SK-N-SH (cell line): ENCODE measurements around the gene NANS. TPM values are rescaled to one million over a fixed set of nuclear protein-coding genes. Genes with fewer than 3 reads are reported as not detected.

Experiments
- CTCF ChIA-PET: fragments of 300-600, 350-600 bp; formaldehyde crosslinking; extraction: SDS; loops from one replicate; lab custom pipeline; 2021; lab: Yijun Ruan, JAX
- POLR2A ChIA-PET: fragments of 350-600 bp; sonication (Branson Sonifier 250); formaldehyde crosslinking; extraction: SDS; loops from one replicate; lab custom pipeline; 2020; ENCODE audit warnings: antibody characterized with exemption, inconsistent platforms; lab: Yijun Ruan, JAX
- DNase-seq: peaks from one replicate; pipeline ENCODE4 v3.0.0; 2012
- H2AFZ ChIP-seq: fragments of 200-600 bp; sonication (generic); 2 replicates; pipeline ENCODE4 v1.8.1; 2016; ENCODE audit warnings: antibody characterized with exemption, mild to moderate bottlenecking, low read depth
- H3F3A ChIP-seq: fragments of 200-600 bp; sonication (generic); replicated peaks from 2 replicates; pipeline ENCODE3; 2016; ENCODE audit warnings: antibody characterized with exemption, mild to moderate bottlenecking; ENCODE audit not compliant: insufficient read depth
- H3K27ac ChIP-seq, 2 experiments: fragments of 200-500 bp in 1 of 2; fragments of 200-600 bp in 1 of 2; sonication (Bioruptor generic) in 1 of 2; sonication (generic), shearing (Covaris generic) in 1 of 2; 2 replicates each; pipeline versions ENCODE4 v1.5.1 to v1.6.1; 2014 to 2016; ENCODE audit warnings: low read depth in 2 of 2, inconsistent platforms in 1 of 2, low read length in 1 of 2, mild to moderate bottlenecking in 1 of 2, mixed read lengths in 1 of 2
- H3K27me3 ChIP-seq: fragments of 200-600 bp; sonication (generic), shearing (Covaris generic); 2 replicates; pipeline ENCODE4 v1.6.1; 2016; ENCODE audit warnings: mixed run types; ENCODE audit not compliant: insufficient read depth
- H3K36me3 ChIP-seq, 2 experiments: fragments of 200-500 bp in 1 of 2; fragments of 200-600 bp in 1 of 2; sonication (Bioruptor generic) in 1 of 2; sonication (generic) in 1 of 2; replicated peaks in 1 of 2; 2 replicates each; pipeline versions ENCODE3 to v1.5.1; 2014 to 2016; ENCODE audit warnings: low read length in 1 of 2, mild to moderate bottlenecking in 1 of 2; ENCODE audit not compliant: insufficient read depth in 2 of 2, control insufficient read depth in 1 of 2
- H3K4me1 ChIP-seq, 2 experiments: fragments of 200-500 bp in 1 of 2; fragments of 200-600 bp in 1 of 2; sonication (Bioruptor generic) in 1 of 2; sonication (generic), shearing (Covaris generic) in 1 of 2; 2 replicates each; pipeline versions ENCODE4 v1.5.1 to v1.6.1; 2014 to 2016; ENCODE audit warnings: low read depth in 1 of 2, low read length in 1 of 2, mixed run types in 1 of 2; ENCODE audit not compliant: insufficient read depth in 2 of 2, control insufficient read depth in 1 of 2
- H3K4me2 ChIP-seq: fragments of 200-600 bp; sonication (generic), shearing (Covaris generic); 2 replicates; pipeline ENCODE4 v1.6.1; 2017; ENCODE audit warnings: mixed run types
- H3K4me3 ChIP-seq, 2 experiments: fragments of 200-500 bp in 1 of 2; fragments of 200-600 bp in 1 of 2; sonication (Bioruptor generic) in 1 of 2; sonication (generic), shearing (Covaris generic) in 1 of 2; 2 replicates each; pipeline versions ENCODE4 v1.5.1 to v1.8.1; 2014 to 2016; ENCODE audit warnings: low read depth in 2 of 2, inconsistent platforms in 1 of 2, low read length in 1 of 2, mild to moderate bottlenecking in 1 of 2, mixed read lengths in 1 of 2, moderate library complexity in 1 of 2
- H3K79me2 ChIP-seq: fragments of 200-600 bp; sonication (generic); 2 replicates; pipeline ENCODE4 v1.8.1; 2017; ENCODE audit warnings: mild to moderate bottlenecking; ENCODE audit not compliant: insufficient read depth
- H3K9ac ChIP-seq: fragments of 200-600 bp; sonication (generic); 2 replicates; pipeline ENCODE4 v1.6.1; 2017; ENCODE audit warnings: mixed run types
- H3K9me2 ChIP-seq: fragments of 200-600 bp; sonication (generic); 2 replicates; pipeline ENCODE4 v1.6.1; 2017; ENCODE audit warnings: mixed run types
- H3K9me3 ChIP-seq: fragments of 200-600 bp; sonication (generic); 2 replicates; pipeline ENCODE4 v1.6.1; 2017; ENCODE audit warnings: mixed run types, mild to moderate bottlenecking, moderate library complexity
- H4K20me1 ChIP-seq: fragments of 200-600 bp; sonication (generic); 2 replicates; pipeline ENCODE4 v1.6.1; 2017; ENCODE audit warnings: mild to moderate bottlenecking, mixed run types; ENCODE audit not compliant: insufficient read depth
- CTCF ChIP-seq: fragments of 200-600 bp; sonication (generic); IDR thresholded peaks from 2 replicates; pipeline ENCODE4 v1.6.1; 2017; ENCODE audit warnings: antibody characterized with exemption, mild to moderate bottlenecking, moderate library complexity
- ELF1 ChIP-seq: IDR thresholded peaks from 2 replicates; pipeline ENCODE4 v1.4.0; 2012
- EP300 ChIP-seq, 2 experiments: IDR thresholded peaks; 2 replicates each; pipeline versions ENCODE4 v1.4.0 to v1.6.1; 2012; ENCODE audit warnings: borderline replicate concordance in 1 of 2, low read depth in 1 of 2, low read length in 1 of 2
- EZH2phosphoT487 ChIP-seq: fragments of 200-600 bp; sonication (generic); IDR thresholded peaks from 2 replicates; pipeline ENCODE4 v1.6.1; 2017; ENCODE audit warnings: low read depth, mixed run types, mild to moderate bottlenecking, antibody characterized with exemption, moderate library complexity, borderline replicate concordance
- FOXJ3 ChIP-seq: sonication (generic); formaldehyde crosslinking; IDR thresholded peaks from 2 replicates; pipeline ENCODE4 v1.5.1; 2020; ENCODE audit warnings: mild to moderate bottlenecking, missing genetic modification reagents
- FOXM1 ChIP-seq: IDR thresholded peaks from 2 replicates; pipeline ENCODE4 v1.4.0; 2012; ENCODE audit warnings: low read depth, mild to moderate bottlenecking
- MEF2A ChIP-seq: IDR thresholded peaks from 2 replicates; pipeline ENCODE4 v1.4.0; 2012; ENCODE audit warnings: low read depth, borderline replicate concordance
- MXI1 ChIP-seq: IDR thresholded peaks from 2 replicates; pipeline ENCODE4 v1.6.1; 2012; ENCODE audit warnings: mild to moderate bottlenecking, low read depth, low read length, improper control_type of control experiment
- NFIC ChIP-seq: IDR thresholded peaks from 2 replicates; pipeline ENCODE4 v1.4.0; 2012; ENCODE audit warnings: borderline replicate concordance
- NRF1 ChIP-seq: IDR thresholded peaks from 2 replicates; pipeline ENCODE4 v1.6.1; 2012; ENCODE audit warnings: low read depth, mild to moderate bottlenecking, low read length
- RAD21 ChIP-seq: IDR thresholded peaks from 2 replicates; pipeline ENCODE4 v1.6.1; 2012; ENCODE audit warnings: mild to moderate bottlenecking, low read length
- REST ChIP-seq: IDR thresholded peaks from 2 replicates; pipeline ENCODE4 v1.6.1; 2012; ENCODE audit warnings: mild to moderate bottlenecking, low read depth, low read length, moderate library complexity
- RXRA ChIP-seq: IDR thresholded peaks from 2 replicates; pipeline ENCODE4 v1.4.0; 2012; ENCODE audit warnings: low read depth, mild to moderate bottlenecking, borderline replicate concordance
- SMC3 ChIP-seq: IDR thresholded peaks from 2 replicates; pipeline ENCODE4 v1.6.1; 2012; ENCODE audit warnings: low read depth, low read length, improper control_type of control experiment
- TAF1 ChIP-seq: IDR thresholded peaks from 2 replicates; pipeline ENCODE4 v1.6.1; 2012; ENCODE audit warnings: low read depth, mild to moderate bottlenecking, low read length, moderate library complexity, borderline replicate concordance
- YY1 ChIP-seq: IDR thresholded peaks from 2 replicates; pipeline ENCODE4 v1.4.0; 2012; ENCODE audit warnings: low read depth, mild to moderate bottlenecking
- WGBS: methylation state at CpG from one replicate; pipeline ENCODE4 v1.1.6; 2017; ENCODE audit warnings: low lambda C conversion rate; 5-methylcytosine and 5-hydroxymethylcytosine counted together
- polyA plus RNA-seq, 3 experiments: library from polyadenylated mRNA; depleted of rRNA; stranded (reverse); fragments of >200 nt; gene quantifications; 2 replicates each; pipeline ENCODE4 v1.2.3, GENCODE V29; 2012
- TF ChIP-seq, protein P1 (sequence below): IDR thresholded peaks from 2 replicates; pipeline ENCODE4 v1.4.0; 2012; ENCODE audit warnings: low read depth, borderline replicate concordance
- TF ChIP-seq, protein P2 (sequence below): fragments of 150-350 bp; IDR thresholded peaks from 2 replicates; pipeline ENCODE4 v1.6.1; 2016; ENCODE audit warnings: mild to moderate bottlenecking, low read depth, low read length
- TF ChIP-seq, protein P3 (sequence below): fragments of 150-350 bp; IDR thresholded peaks from 2 replicates; pipeline ENCODE4 v1.6.1; 2017; ENCODE audit warnings: antibody characterized with exemption, low read length, low read depth, borderline replicate concordance
- TF ChIP-seq, protein P4 (sequence below): IDR thresholded peaks from 2 replicates; pipeline ENCODE4 v1.4.0; 2012; ENCODE audit warnings: low read depth

The NANS gene
- polyA plus RNA-seq, 1 of the 3 experiments (the other 2 are of a cell fraction), result 61.3 TPM

- POLR2A ChIA-PET, result no interaction called here
- Histone ChIP-seq H2AFZ (no peak overlapping the region), H3K4me1 (no peaks in the 10 kb centered on the region; a peak in 1 of 4 replicates), H3K27me3 (no peaks in the 10 kb centered on the region), H4K20me1 (peaks cover 2% of the 10 kb centered on the region; the same call in 1 of the 2 replicates), H3K9ac (no peak overlapping the region), H3K4me2 (no peak overlapping the region), H3K9me2 (no peaks in the 10 kb centered on the region), H3K27ac (no peak overlapping the region), H3K79me2 (peaks cover 35% of the 10 kb centered on the region), H3K4me3 (no peak overlapping the region), H3F3A (peaks cover 12% of the 10 kb centered on the region), H3K36me3 (peaks cover 69 to 85% of the 10 kb centered on the region in 2 experiments), H3K9me3 (no peaks in the 10 kb centered on the region)
- 97% methylated on average over 3 of the region's 3 CpGs for WGBS
- DNase-seq, result no peak
- CTCF ChIA-PET, result interaction anchor here (0.7 to 1.5 kb wide), 2 partner anchors 26 to 202 kb away, joined by 3 to 4 read pairs; no protein-coding TSS in a partner anchor
- TF ChIP-seq EZH2phosphoT487 (no peak), EP300 (IDR thresholded peaks at IDR 0.05; ENCODE audit: borderline replicate concordance in 1 of 2, low read depth in 1 of 2, low read length in 1 of 2) (no peak), NFIC (no peak), FOXJ3 (no peak), FOXM1 (no peak), NRF1 (no peak), REST (no peak), MXI1 (no peak), RAD21 (no peak), CTCF (no peak), YY1 (no peak), ELF1 (no peak), SMC3 (no peak), RXRA (no peak), TAF1 (no peak), MEF2A (no peak)
- TF ChIP-seq, protein P1, sequence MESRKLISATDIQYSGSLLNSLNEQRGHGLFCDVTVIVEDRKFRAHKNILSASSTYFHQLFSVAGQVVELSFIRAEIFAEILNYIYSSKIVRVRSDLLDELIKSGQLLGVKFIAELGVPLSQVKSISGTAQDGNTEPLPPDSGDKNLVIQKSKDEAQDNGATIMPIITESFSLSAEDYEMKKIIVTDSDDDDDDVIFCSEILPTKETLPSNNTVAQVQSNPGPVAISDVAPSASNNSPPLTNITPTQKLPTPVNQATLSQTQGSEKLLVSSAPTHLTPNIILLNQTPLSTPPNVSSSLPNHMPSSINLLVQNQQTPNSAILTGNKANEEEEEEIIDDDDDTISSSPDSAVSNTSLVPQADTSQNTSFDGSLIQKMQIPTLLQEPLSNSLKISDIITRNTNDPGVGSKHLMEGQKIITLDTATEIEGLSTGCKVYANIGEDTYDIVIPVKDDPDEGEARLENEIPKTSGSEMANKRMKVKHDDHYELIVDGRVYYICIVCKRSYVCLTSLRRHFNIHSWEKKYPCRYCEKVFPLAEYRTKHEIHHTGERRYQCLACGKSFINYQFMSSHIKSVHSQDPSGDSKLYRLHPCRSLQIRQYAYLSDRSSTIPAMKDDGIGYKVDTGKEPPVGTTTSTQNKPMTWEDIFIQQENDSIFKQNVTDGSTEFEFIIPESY, result no peak
- TF ChIP-seq, protein P2, sequence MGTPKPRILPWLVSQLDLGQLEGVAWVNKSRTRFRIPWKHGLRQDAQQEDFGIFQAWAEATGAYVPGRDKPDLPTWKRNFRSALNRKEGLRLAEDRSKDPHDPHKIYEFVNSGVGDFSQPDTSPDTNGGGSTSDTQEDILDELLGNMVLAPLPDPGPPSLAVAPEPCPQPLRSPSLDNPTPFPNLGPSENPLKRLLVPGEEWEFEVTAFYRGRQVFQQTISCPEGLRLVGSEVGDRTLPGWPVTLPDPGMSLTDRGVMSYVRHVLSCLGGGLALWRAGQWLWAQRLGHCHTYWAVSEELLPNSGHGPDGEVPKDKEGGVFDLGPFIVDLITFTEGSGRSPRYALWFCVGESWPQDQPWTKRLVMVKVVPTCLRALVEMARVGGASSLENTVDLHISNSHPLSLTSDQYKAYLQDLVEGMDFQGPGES, result no peak
- TF ChIP-seq, protein P3, sequence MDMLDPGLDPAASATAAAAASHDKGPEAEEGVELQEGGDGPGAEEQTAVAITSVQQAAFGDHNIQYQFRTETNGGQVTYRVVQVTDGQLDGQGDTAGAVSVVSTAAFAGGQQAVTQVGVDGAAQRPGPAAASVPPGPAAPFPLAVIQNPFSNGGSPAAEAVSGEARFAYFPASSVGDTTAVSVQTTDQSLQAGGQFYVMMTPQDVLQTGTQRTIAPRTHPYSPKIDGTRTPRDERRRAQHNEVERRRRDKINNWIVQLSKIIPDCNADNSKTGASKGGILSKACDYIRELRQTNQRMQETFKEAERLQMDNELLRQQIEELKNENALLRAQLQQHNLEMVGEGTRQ, result no peak
- TF ChIP-seq, protein P4, sequence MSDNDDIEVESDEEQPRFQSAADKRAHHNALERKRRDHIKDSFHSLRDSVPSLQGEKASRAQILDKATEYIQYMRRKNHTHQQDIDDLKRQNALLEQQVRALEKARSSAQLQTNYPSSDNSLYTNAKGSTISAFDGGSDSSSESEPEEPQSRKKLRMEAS, result no peak
Observed at GRCh38 chr9:98008764-98009163, 47.8 kb upstream of the NANS start.
